CD4-positive, alpha-beta T cell treated with Interleukin-4 for 4 hours (primary cell): ENCODE measurements around the gene ADCY3.

Experiments
- DNase-seq: peaks from one replicate; pipeline ENCODE4 v3.0.0-alpha.2; 2020

ADCY3 gene

GRCh38 chr2:24920098-24920808, at the start of gene ADCY3:
Gene ADCY3, minus strand, starts transcription at chr2:24920237. Its CDS starts 1,250 bp downstream, at chr2:24918987.
- DNase-seq, result peak; percentile 48

- no peak for DNase-seq
These were observed 49.7 kb upstream of the ADCY3 start for GRCh38 chr2:24969784-24970183.

GRCh38 chr2:24961903-24962302, 41.9 kb upstream of the ADCY3 start:
- no peak for DNase-seq

- no peak for DNase-seq
These were observed 39.7 kb upstream of the ADCY3 start for GRCh38 chr2:24959761-24960160.

- DNase-seq, result no peak
These were observed 38.4 kb upstream of the ADCY3 start for GRCh38 chr2:24958411-24958935.

- DNase-seq, result no peak
These were observed 37.9 kb upstream of the ADCY3 start for GRCh38 chr2:24957976-24958375.

- DNase-seq, result no peak
These were observed 37.2 kb upstream of the ADCY3 start for GRCh38 chr2:24957221-24957620.

GRCh38 chr2:24955921-24956320, 35.9 kb upstream of the ADCY3 start:
- no peak for DNase-seq

GRCh38 chr2:24955232-24955631, 35.2 kb upstream of the ADCY3 start:
- DNase-seq, result no peak

GRCh38 chr2:24950102-24950501, 30.1 kb upstream of the ADCY3 start:
- DNase-seq, result no peak

GRCh38 chr2:24948506-24948905, 28.5 kb upstream of the ADCY3 start:
- no peak for DNase-seq

- no peak for DNase-seq
These were observed 27.6 kb upstream of the ADCY3 start for GRCh38 chr2:24947561-24948157.

- DNase-seq, result no peak
These were observed 25.9 kb upstream of the ADCY3 start for GRCh38 chr2:24945907-24946306.

- DNase-seq, result no peak
These were observed 23.5 kb upstream of the ADCY3 start for GRCh38 chr2:24943427-24944053.

GRCh38 chr2:24939353-24939752, 19.3 kb upstream of the ADCY3 start:
- no peak for DNase-seq

GRCh38 chr2:24937236-24937635, 17.2 kb upstream of the ADCY3 start:
- no peak for DNase-seq

GRCh38 chr2:24935145-24935544, 15.1 kb upstream of the ADCY3 start:
- no peak for DNase-seq

GRCh38 chr2:24932715-24933114, 12.7 kb upstream of the ADCY3 start:
- no peak for DNase-seq

- DNase-seq, result no peak
These were observed 10.7 kb upstream of the ADCY3 start for GRCh38 chr2:24930768-24931167.

- no peak for DNase-seq
These were observed 9.2 kb upstream of the ADCY3 start for GRCh38 chr2:24929230-24929629.

GRCh38 chr2:24928036-24928435, 8.0 kb upstream of the ADCY3 start:
- no peak for DNase-seq

GRCh38 chr2:24926602-24927252, 6.7 kb upstream of the ADCY3 start:
- peak; percentile 15 for DNase-seq

- DNase-seq, result no peak
These were observed 6.2 kb upstream of the ADCY3 start for GRCh38 chr2:24926220-24926601.

GRCh38 chr2:24925815-24926214, 5.8 kb upstream of the ADCY3 start:
- no peak for DNase-seq
